ENCODE data around the gene UFSP1. TPM values are rescaled to one million over a fixed set of nuclear protein-coding genes. Genes with fewer than 3 reads are reported as not detected.

Gene UFSP1
- total and polyA plus RNA-seq, 4 donors = 2.3 to 4.9 (median 3.2) TPM

DNA sequence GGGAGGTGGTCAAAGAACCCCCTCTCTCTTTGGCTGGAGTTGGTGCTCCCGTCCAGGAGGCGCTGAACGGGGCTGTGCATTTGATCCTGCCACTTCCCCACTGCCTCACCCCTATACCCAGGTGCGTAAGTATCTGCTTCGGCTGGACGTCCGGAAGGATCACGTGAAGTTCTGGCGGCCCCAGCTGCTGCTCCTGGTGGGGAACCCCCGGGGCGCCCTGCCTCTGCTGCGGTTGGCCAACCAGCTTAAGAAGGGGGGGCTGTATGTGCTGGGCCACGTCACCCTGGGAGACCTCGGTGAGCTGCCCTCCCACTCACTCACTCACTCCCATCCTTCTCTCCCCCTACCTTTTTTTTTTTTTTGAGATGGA, 27.9 kb downstream of the UFSP1 start:
- Histone ChIP-seq H3K27me3 (ENCODE audit: control insufficient read depth in 4 of 4, insufficient read depth in 4 of 4, low read length in 3 of 4) (no peaks in the 10 kb centered on the region), H3K4me1 (ENCODE audit: control insufficient read depth in 4 of 4, insufficient read depth in 4 of 4, low read length in 3 of 4) (peaks cover 8 to 20% (median 11%) of the 10 kb centered on the region in 4 donors), H3K36me3 (ENCODE audit: control insufficient read depth in 4 of 4, insufficient read depth in 3 of 4, low read depth in 1 of 4, low read length in 3 of 4) (peaks cover 0 to 3% (median 1%) of the 10 kb centered on the region in 4 donors), H3K9ac (ENCODE audit: low read depth in 1 of 2, low read length in 2 of 2) (no peak overlapping the region), H3K9me3 (ENCODE audit: control insufficient read depth in 4 of 4, low read length in 3 of 4) (no peaks in the 10 kb centered on the region), H3K4me3 (ENCODE audit: low read depth in 1 of 3, low read length in 3 of 3) (no peak overlapping the region), H3K27ac (ENCODE audit: low read depth in 1 of 2, low read length in 2 of 2) (no peak overlapping the region)
- WGBS = 96% methylated on average over 14 of the region's 14 CpGs
- no peak for DNase-seq (ENCODE audit: low spot score)
- TF ChIP-seq HNF4G (IDR thresholded peaks at IDR 0.05) (no peak), GABPA (IDR thresholded peaks at IDR 0.05 in 1 of 2, conservative IDR thresholded peaks at IDR 0.05 in 1 of 2) (no peak), HNF4A (conservative IDR thresholded peaks at IDR 0.05) (no peak), JUND (IDR thresholded peaks at IDR 0.05) (no peak), YY1 (IDR thresholded peaks at IDR 0.05) (no peak), SP1 (IDR thresholded peaks at IDR 0.05) (no peak), RAD21 (IDR thresholded peaks at IDR 0.05) (no peak), FOXA2 (IDR thresholded peaks at IDR 0.05) (no peak), RXRA (IDR thresholded peaks at IDR 0.05) (no peak), FOXA1 (IDR thresholded peaks at IDR 0.05) (no peak)
- TF ChIP-seq, protein P1, sequence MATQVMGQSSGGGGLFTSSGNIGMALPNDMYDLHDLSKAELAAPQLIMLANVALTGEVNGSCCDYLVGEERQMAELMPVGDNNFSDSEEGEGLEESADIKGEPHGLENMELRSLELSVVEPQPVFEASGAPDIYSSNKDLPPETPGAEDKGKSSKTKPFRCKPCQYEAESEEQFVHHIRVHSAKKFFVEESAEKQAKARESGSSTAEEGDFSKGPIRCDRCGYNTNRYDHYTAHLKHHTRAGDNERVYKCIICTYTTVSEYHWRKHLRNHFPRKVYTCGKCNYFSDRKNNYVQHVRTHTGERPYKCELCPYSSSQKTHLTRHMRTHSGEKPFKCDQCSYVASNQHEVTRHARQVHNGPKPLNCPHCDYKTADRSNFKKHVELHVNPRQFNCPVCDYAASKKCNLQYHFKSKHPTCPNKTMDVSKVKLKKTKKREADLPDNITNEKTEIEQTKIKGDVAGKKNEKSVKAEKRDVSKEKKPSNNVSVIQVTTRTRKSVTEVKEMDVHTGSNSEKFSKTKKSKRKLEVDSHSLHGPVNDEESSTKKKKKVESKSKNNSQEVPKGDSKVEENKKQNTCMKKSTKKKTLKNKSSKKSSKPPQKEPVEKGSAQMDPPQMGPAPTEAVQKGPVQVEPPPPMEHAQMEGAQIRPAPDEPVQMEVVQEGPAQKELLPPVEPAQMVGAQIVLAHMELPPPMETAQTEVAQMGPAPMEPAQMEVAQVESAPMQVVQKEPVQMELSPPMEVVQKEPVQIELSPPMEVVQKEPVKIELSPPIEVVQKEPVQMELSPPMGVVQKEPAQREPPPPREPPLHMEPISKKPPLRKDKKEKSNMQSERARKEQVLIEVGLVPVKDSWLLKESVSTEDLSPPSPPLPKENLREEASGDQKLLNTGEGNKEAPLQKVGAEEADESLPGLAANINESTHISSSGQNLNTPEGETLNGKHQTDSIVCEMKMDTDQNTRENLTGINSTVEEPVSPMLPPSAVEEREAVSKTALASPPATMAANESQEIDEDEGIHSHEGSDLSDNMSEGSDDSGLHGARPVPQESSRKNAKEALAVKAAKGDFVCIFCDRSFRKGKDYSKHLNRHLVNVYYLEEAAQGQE (IDR thresholded peaks at IDR 0.05) = no peak
- TF ChIP-seq, protein P2, sequence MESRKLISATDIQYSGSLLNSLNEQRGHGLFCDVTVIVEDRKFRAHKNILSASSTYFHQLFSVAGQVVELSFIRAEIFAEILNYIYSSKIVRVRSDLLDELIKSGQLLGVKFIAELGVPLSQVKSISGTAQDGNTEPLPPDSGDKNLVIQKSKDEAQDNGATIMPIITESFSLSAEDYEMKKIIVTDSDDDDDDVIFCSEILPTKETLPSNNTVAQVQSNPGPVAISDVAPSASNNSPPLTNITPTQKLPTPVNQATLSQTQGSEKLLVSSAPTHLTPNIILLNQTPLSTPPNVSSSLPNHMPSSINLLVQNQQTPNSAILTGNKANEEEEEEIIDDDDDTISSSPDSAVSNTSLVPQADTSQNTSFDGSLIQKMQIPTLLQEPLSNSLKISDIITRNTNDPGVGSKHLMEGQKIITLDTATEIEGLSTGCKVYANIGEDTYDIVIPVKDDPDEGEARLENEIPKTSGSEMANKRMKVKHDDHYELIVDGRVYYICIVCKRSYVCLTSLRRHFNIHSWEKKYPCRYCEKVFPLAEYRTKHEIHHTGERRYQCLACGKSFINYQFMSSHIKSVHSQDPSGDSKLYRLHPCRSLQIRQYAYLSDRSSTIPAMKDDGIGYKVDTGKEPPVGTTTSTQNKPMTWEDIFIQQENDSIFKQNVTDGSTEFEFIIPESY (IDR thresholded peaks at IDR 0.05) = no peak
- TF ChIP-seq, protein P3, sequence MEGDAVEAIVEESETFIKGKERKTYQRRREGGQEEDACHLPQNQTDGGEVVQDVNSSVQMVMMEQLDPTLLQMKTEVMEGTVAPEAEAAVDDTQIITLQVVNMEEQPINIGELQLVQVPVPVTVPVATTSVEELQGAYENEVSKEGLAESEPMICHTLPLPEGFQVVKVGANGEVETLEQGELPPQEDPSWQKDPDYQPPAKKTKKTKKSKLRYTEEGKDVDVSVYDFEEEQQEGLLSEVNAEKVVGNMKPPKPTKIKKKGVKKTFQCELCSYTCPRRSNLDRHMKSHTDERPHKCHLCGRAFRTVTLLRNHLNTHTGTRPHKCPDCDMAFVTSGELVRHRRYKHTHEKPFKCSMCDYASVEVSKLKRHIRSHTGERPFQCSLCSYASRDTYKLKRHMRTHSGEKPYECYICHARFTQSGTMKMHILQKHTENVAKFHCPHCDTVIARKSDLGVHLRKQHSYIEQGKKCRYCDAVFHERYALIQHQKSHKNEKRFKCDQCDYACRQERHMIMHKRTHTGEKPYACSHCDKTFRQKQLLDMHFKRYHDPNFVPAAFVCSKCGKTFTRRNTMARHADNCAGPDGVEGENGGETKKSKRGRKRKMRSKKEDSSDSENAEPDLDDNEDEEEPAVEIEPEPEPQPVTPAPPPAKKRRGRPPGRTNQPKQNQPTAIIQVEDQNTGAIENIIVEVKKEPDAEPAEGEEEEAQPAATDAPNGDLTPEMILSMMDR (IDR thresholded peaks at IDR 0.05; ENCODE audit: low read depth, low read length, missing input control) = no peak

DNA sequence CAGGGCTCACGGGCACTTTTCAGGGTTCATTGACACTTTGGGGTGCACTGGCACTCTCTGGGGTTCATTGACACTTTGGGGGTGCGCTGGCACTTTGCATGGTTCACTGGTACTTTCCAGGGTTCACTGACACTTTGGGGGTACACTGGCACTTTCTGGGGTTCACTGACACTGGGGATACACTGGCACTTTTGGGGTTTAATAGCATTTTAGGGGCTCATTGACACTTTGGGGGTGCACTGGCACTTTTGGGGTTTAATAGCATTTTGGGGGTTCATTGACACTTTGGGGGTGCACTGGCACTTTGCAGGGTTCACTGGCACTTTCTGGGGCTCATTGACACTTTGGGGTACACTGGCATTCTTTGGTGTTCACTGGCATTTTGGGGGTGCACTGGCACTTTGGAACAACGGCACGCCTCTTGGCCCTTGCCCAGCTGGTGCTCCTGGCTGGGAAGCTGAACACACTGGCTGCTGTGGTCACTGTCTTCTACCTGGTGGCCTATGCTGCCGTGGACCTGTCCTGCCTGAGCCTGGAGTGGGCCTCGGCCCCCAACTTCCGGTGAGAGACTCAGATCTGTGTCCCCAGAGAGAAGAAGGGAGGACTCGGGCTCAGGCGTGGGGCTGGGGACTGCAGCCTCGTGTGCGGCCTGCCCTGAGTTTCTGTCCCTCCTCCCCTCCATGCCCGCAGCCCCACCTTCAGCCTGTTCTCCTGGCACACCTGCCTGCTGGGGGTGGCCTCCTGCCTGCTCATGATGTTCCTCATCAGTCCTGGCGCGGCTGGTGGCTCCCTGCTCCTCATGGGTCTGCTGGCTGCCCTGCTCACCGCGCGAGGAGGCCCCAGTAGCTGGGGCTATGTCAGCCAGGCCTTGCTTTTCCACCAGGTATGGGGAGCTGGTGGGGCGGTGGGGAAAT, 28.6 kb downstream of the UFSP1 start:
- Histone ChIP-seq H3K27ac (ENCODE audit: low read depth in 1 of 2, low read length in 2 of 2) (no peak overlapping the region), H3K36me3 (ENCODE audit: control insufficient read depth in 4 of 4, insufficient read depth in 3 of 4, low read depth in 1 of 4, low read length in 3 of 4) (peaks cover 0 to 3% (median 1%) of the 10 kb centered on the region in 4 donors), H3K27me3 (ENCODE audit: control insufficient read depth in 4 of 4, insufficient read depth in 4 of 4, low read length in 3 of 4) (no peaks in the 10 kb centered on the region), H3K4me3 (ENCODE audit: low read depth in 1 of 3, low read length in 3 of 3) (no peak overlapping the region), H3K9ac (ENCODE audit: low read depth in 1 of 2, low read length in 2 of 2) (no peak overlapping the region), H3K9me3 (ENCODE audit: control insufficient read depth in 4 of 4, low read length in 3 of 4) (no peaks in the 10 kb centered on the region), H3K4me1 (ENCODE audit: control insufficient read depth in 4 of 4, insufficient read depth in 4 of 4, low read length in 3 of 4) (peaks cover 6 to 15% (median 11%) of the 10 kb centered on the region in 4 donors)
- WGBS = 95% methylated on average over 18 of the region's 18 CpGs
- DNase-seq (ENCODE audit: low spot score) = no peak
- TF ChIP-seq TAF1 (conservative IDR thresholded peaks at IDR 0.05) (no peak), NR2F2 (IDR thresholded peaks at IDR 0.05) (no peak), GABPA (IDR thresholded peaks at IDR 0.05 in 1 of 2, conservative IDR thresholded peaks at IDR 0.05 in 1 of 2) (no peak), SP1 (IDR thresholded peaks at IDR 0.05) (no peak), RAD21 (IDR thresholded peaks at IDR 0.05) (no peak), HNF4A (conservative IDR thresholded peaks at IDR 0.05) (no peak), HNF4G (IDR thresholded peaks at IDR 0.05) (no peak)
- TF ChIP-seq, protein P1 (IDR thresholded peaks at IDR 0.05) = no peak
- TF ChIP-seq, protein P4, sequence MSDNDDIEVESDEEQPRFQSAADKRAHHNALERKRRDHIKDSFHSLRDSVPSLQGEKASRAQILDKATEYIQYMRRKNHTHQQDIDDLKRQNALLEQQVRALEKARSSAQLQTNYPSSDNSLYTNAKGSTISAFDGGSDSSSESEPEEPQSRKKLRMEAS (IDR thresholded peaks at IDR 0.05) = no peak
- TF ChIP-seq, protein P5, sequence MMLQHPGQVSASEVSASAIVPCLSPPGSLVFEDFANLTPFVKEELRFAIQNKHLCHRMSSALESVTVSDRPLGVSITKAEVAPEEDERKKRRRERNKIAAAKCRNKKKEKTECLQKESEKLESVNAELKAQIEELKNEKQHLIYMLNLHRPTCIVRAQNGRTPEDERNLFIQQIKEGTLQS (IDR thresholded peaks at IDR 0.05) = no peak
